A673 (cell line): ENCODE results near the gene CDX1. TPM values are rescaled to one million over a fixed set of nuclear protein-coding genes. Genes with fewer than 3 reads are reported as not detected.

ENCODE experiments used
- BruUV-seq: library from RNA; stranded (reverse); fragments of 400-500 nt; replicated peaks from 2 replicates; lab custom pipeline; 2021; lab: Mats Ljungman, UMichigan
- CTCF ChIA-PET: fragments of 300-600 bp; sonication (Branson Sonifier 250); formaldehyde crosslinking; loops from one replicate; lab custom pipeline; 2022; ENCODE audit warnings: antibody characterized with exemption; lab: Charles Lee
- POLR2A ChIA-PET: fragments of 300-600 bp; sonication (Branson Sonifier 250); formaldehyde crosslinking; loops from one replicate; lab custom pipeline; 2022; ENCODE audit warnings: antibody characterized with exemption; ENCODE audit not compliant: low non-redundant PET; lab: Charles Lee
- DNase-seq: peaks from one replicate; pipeline ENCODE4 v3.0.0-alpha.2; 2015; ENCODE audit warnings: low spot score
- H3K27ac ChIP-seq: fragments of 200-600 bp; sonication (generic); 2 replicates; pipeline ENCODE4 v1.5.1; 2016; ENCODE audit warnings: mixed run types, low read depth, mild to moderate bottlenecking, mixed read lengths, antibody characterized with exemption, low read length; ENCODE audit not compliant: poor library complexity, severe bottlenecking
- H3K27me3 ChIP-seq: fragments of 200-600 bp; sonication (generic); replicated peaks from 2 replicates; pipeline ENCODE4 v1.6.1; 2017; ENCODE audit warnings: mixed run types, low read depth, mild to moderate bottlenecking, mixed read lengths, antibody characterized with exemption, low read length; ENCODE audit not compliant: insufficient read depth, poor library complexity
- H3K36me3 ChIP-seq: fragments of 200-600 bp; sonication (generic); 2 replicates; pipeline ENCODE4 v1.6.1; 2016; ENCODE audit warnings: mixed run types, mild to moderate bottlenecking, mixed read lengths, antibody characterized with exemption, low read length; ENCODE audit not compliant: insufficient read depth, poor library complexity, severe bottlenecking
- H3K4me1 ChIP-seq: fragments of 200-600 bp; sonication (generic); 2 replicates; pipeline ENCODE4 v1.6.1; 2017; ENCODE audit warnings: mixed run types, mild to moderate bottlenecking, mixed read lengths, antibody characterized with exemption, low read length; ENCODE audit not compliant: insufficient read depth, poor library complexity, severe bottlenecking
- H3K4me3 ChIP-seq: fragments of 200-600 bp; sonication (generic); 2 replicates; pipeline ENCODE4 v1.5.1; 2016; ENCODE audit warnings: low read depth, mixed run types, mild to moderate bottlenecking, mixed read lengths, low read length; ENCODE audit not compliant: poor library complexity, severe bottlenecking
- H3K9me3 ChIP-seq: fragments of 200-600 bp; sonication (generic); 2 replicates; pipeline ENCODE4 v1.6.1; 2016; ENCODE audit warnings: mixed run types, low read depth, mild to moderate bottlenecking, mixed read lengths, antibody characterized with exemption, low read length; ENCODE audit not compliant: poor library complexity, severe bottlenecking
- EZH2 ChIP-seq: fragments of 200-600 bp; sonication (generic); IDR thresholded peaks from 2 replicates; pipeline ENCODE4 v1.6.1; 2017; ENCODE audit warnings: borderline replicate concordance, low read depth, mild to moderate bottlenecking, mixed read lengths, antibody characterized with exemption, low read length; ENCODE audit not compliant: poor library complexity, severe bottlenecking
- intact Hi-C: fragments of 100-400 bp; cut with micrococcal nuclease; formaldehyde crosslinking; loops from one replicate; pipeline ENCODE4 v1.10.0; 2022; ENCODE audit not compliant: unreplicated experiment
- total RNA-seq: library from RNA; stranded (reverse); gene quantifications from 2 replicates; pipeline ENCODE4 v1.2.3, GENCODE V29; 2021
- TF ChIP-seq, protein P1 (sequence below): fragments of 300-800, 200-600 bp; sonication (generic); conservative IDR thresholded peaks from 2 replicates; pipeline ENCODE4 v1.5.1; 2017; ENCODE audit warnings: low read depth, mild to moderate bottlenecking, antibody characterized with exemption, low read length, moderate library complexity, mixed read lengths

The CDX1 gene
- total RNA-seq, 1 experiment from 2014 or later = not detected

DNA sequence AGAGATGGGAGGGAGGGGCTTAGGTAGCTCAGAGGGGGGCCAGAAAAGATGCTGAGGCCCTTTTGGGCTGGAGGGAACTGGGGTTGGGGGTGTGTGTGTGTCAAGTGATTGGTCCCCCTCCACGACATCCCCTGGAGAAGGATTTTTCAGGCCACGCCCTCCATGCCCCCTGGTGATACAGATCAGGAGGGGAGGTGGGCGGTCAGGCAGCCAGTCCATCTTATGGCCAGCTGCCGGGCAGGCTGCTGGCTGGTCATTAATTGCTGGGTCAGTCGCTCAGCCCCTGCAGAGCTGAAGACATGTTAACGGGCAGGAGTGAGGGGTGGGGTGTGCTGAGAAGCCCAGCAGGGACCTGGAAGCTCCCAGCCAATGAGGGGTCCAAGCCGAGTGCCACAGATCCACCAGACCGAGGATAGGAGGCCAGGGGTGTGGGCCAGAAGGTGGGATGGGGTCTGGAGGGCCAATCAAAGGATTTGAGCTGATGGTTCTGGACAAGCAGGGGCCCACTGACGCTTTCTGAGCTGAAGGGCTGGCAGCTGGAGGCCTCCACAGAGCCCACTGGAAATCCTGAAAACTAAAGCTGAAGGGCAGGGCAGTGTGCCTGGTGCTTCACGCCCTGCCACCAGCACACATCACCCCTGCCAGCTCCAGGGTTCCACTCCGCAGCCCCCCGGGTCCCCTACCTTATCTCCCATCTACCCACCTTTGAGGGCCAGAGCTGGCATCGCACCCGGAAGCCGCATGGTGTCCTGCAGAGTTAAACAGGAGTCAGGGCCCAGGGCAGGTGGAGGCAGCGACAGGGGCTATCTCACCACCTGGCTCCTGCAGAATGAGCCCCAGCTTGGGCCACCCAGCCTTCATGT lies 30.0 kb upstream of the CDX1 start:
- Histone ChIP-seq H3K36me3 (no peaks in the 10 kb centered on the region), H3K4me1 (peaks cover 21% of the 10 kb centered on the region), H3K27me3 (no peaks in the 10 kb centered on the region), H3K9me3 (no peaks in the 10 kb centered on the region), H3K4me3 (no peak overlapping the region), H3K27ac (peak overlapping the region; percentile 26)
- no peak for DNase-seq
- TF ChIP-seq, protein P1, sequence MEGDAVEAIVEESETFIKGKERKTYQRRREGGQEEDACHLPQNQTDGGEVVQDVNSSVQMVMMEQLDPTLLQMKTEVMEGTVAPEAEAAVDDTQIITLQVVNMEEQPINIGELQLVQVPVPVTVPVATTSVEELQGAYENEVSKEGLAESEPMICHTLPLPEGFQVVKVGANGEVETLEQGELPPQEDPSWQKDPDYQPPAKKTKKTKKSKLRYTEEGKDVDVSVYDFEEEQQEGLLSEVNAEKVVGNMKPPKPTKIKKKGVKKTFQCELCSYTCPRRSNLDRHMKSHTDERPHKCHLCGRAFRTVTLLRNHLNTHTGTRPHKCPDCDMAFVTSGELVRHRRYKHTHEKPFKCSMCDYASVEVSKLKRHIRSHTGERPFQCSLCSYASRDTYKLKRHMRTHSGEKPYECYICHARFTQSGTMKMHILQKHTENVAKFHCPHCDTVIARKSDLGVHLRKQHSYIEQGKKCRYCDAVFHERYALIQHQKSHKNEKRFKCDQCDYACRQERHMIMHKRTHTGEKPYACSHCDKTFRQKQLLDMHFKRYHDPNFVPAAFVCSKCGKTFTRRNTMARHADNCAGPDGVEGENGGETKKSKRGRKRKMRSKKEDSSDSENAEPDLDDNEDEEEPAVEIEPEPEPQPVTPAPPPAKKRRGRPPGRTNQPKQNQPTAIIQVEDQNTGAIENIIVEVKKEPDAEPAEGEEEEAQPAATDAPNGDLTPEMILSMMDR = no peak
- BruUV-seq = no TSS peak
- ChIA-PET CTCF (no interaction called here), POLR2A (no interaction called here)
- intact Hi-C loops = no loop called here

- Histone ChIP-seq H3K27me3 (no peaks in the 10 kb centered on the region), H3K36me3 (no peaks in the 10 kb centered on the region), H3K4me1 (peaks cover 22% of the 10 kb centered on the region), H3K27ac (peak overlapping the region; percentile 26), H3K4me3 (no peak overlapping the region), H3K9me3 (no peaks in the 10 kb centered on the region)
- BruUV-seq = no TSS peak
- POLR2A ChIA-PET = no interaction called here
- DNase-seq = peak; percentile 40
- intact Hi-C loops = no loop called here
- TF ChIP-seq, protein P1 = no peak
- TF ChIP-seq EZH2 = no peak
- CTCF ChIA-PET = no interaction called here
These were observed 29.2 kb upstream of the CDX1 start for GRCh38 chr5:150137168-150137957.

DNA sequence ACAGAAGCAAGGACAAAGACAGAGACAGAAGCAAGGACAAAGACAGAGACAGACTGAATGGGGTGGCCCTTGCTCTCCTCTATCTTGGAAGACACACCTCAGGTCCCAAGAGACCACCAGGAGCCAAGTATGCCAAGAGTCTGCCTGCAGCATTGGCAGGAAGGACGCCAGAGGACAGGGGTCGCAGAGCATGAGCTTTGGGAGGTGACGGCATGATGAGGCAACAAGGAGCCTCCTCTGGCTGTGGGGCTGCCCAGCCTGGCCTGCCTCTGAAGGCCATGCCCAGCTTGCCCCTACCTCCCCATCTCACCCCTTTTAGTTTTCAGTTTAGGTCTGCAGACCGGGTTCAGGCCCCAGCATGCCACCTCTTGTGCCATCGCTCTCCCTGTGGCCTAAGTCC lies 28.6 kb upstream of the CDX1 start:
- Histone ChIP-seq H3K27me3 (no peaks in the 10 kb centered on the region), H3K36me3 (no peaks in the 10 kb centered on the region), H3K4me3 (no peak overlapping the region), H3K9me3 (no peaks in the 10 kb centered on the region), H3K27ac (peak overlapping the region; percentile 26), H3K4me1 (peaks cover 28% of the 10 kb centered on the region)
- no TSS peak for BruUV-seq
- intact Hi-C loops = no loop called here
- no peak for TF ChIP-seq EZH2
- TF ChIP-seq, protein P1 = no peak
- ChIA-PET POLR2A (no interaction called here), CTCF (no interaction called here)
- DNase-seq = no peak
